Panc1 (cell line): ENCODE data around the gene RIOX2. TPM values are rescaled to one million over a fixed set of nuclear protein-coding genes. Genes with fewer than 3 reads are reported as not detected.

Experiments
- ATAC-seq: fragments of 200-7000 bp; cut with Tn5 transposase; 2 replicates; pipeline ENCODE4 v1.9.1; 2020; ENCODE audit warnings: mild to moderate bottlenecking, moderate library complexity
- BruUV-seq: library from RNA; stranded (reverse); fragments of 400-500 nt; replicated peaks from 2 replicates; lab custom pipeline; 2021; lab: Mats Ljungman, UMichigan
- CTCF ChIA-PET: fragments of 300-600 bp; sonication (Branson Sonifier 250); formaldehyde crosslinking; loops from one replicate; lab custom pipeline; 2022; ENCODE audit warnings: antibody characterized with exemption; lab: Charles Lee
- POLR2A ChIA-PET: fragments of 300-600 bp; sonication (Branson Sonifier 250); formaldehyde crosslinking; loops from one replicate; lab custom pipeline; 2022; ENCODE audit warnings: antibody characterized with exemption; lab: Charles Lee
- DNase-seq: peaks from one replicate; pipeline ENCODE4 v3.0.0-alpha.2; 2010; ENCODE audit warnings: low read depth, low spot score
- H3K27ac ChIP-seq: 2 replicates; pipeline ENCODE4 v1.5.1; 2011; ENCODE audit warnings: mild to moderate bottlenecking, low read length, inconsistent platforms
- H3K27me3 ChIP-seq: fragments of 200-500 bp; sonication (Bioruptor generic); 2 replicates; pipeline ENCODE4 v1.6.0; 2014; ENCODE audit warnings: low read length, inconsistent platforms; ENCODE audit not compliant: control insufficient read depth, insufficient read depth
- H3K36me3 ChIP-seq: fragments of 200-500 bp; sonication (Bioruptor generic); 2 replicates; pipeline ENCODE4 v1.5.1; 2014; ENCODE audit warnings: inconsistent platforms, mild to moderate bottlenecking, low read length, moderate library complexity; ENCODE audit not compliant: control insufficient read depth, insufficient read depth
- H3K4me1 ChIP-seq: 2 replicates; pipeline ENCODE4 v1.5.1; 2011; ENCODE audit warnings: inconsistent platforms, mild to moderate bottlenecking, low read length, moderate library complexity; ENCODE audit not compliant: control insufficient read depth, insufficient read depth
- H3K4me3 ChIP-seq, 2 experiments: 2 replicates each; pipeline ENCODE4 v1.5.1; 2011 to 2012; ENCODE audit warnings: low read depth in 2 of 2, low read length in 2 of 2, mild to moderate bottlenecking in 2 of 2, inconsistent platforms in 1 of 2, moderate library complexity in 1 of 2
- H3K9me3 ChIP-seq: fragments of 200-500 bp; sonication (Bioruptor generic); 2 replicates; pipeline ENCODE4 v1.5.1; 2014; ENCODE audit warnings: low read depth, mild to moderate bottlenecking, inconsistent platforms, low read length, moderate library complexity; ENCODE audit not compliant: control insufficient read depth, insufficient read depth
- CTCF ChIP-seq: fragments of 450-650 bp; IDR thresholded peaks from 2 replicates; pipeline ENCODE4 v1.5.1; 2017; ENCODE audit warnings: mild to moderate bottlenecking
- POLR2AphosphoS5 ChIP-seq: IDR thresholded peaks from 2 replicates; pipeline ENCODE4 v1.6.1; 2012; ENCODE audit warnings: mild to moderate bottlenecking, low read depth, low read length, moderate library complexity
- SIN3A ChIP-seq: IDR thresholded peaks from 2 replicates; pipeline ENCODE4 v1.6.1; 2012; ENCODE audit warnings: low read depth, mild to moderate bottlenecking, low read length, moderate library complexity, borderline replicate concordance; ENCODE audit not compliant: insufficient read depth
- TCF7L2 ChIP-seq: IDR thresholded peaks from 2 replicates; pipeline ENCODE4 v1.6.1; 2011; ENCODE audit warnings: mild to moderate bottlenecking, low read depth, low read length, inconsistent platforms
- in situ Hi-C: cut with HindIII; loops from 2 replicates; pipeline ENCODE4 v1.10.0; 2016; ENCODE audit warnings: low sequenced_read_pairs, low pct_unique_long_range_greater_than_20kb
- intact Hi-C: fragments of 100-400 bp; cut with micrococcal nuclease; formaldehyde crosslinking; loops from one replicate; pipeline ENCODE4 v1.10.0; 2022; ENCODE audit not compliant: unreplicated experiment
- total RNA-seq: library from RNA; stranded (reverse); gene quantifications from one replicate; pipeline ENCODE4 v1.2.1, GENCODE V29; 2021; ENCODE audit not compliant: unreplicated experiment
- TF ChIP-seq, protein P1 (sequence below), 2 experiments: IDR thresholded peaks; 2 replicates each; pipeline ENCODE4 v1.6.1; 2011 to 2012; ENCODE audit warnings: low read depth in 2 of 2, control low read depth in 1 of 2, low read length in 1 of 2, mild to moderate bottlenecking in 1 of 2, moderate library complexity in 1 of 2; ENCODE audit not compliant: insufficient read depth in 1 of 2

Gene RIOX2
- total RNA-seq, 1 experiment from 2014 or later: 44.1 TPM

GRCh38 chr3:97896547-97896946, 75.7 kb downstream of the RIOX2 start:
- no peak for ATAC-seq
- CTCF ChIA-PET: no interaction called here

DNA sequence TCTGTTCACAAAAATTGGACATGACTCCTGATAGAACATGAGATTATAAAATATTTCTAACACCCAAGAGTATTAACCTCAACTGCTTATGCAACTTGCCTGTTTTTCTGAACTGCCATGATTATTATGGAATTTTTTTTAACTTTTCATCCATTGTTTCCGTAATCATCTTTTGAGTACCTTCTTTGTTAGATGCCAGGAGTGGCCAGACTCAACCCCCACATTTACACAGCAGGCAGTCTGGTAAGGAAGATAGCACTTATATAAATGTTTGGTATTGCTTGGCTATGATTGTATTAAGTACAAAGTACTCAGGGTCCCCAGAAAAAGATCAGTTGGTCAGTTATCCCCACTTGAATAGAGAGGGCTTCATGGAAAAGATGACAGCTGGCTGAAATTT, 76.1 kb downstream of the RIOX2 start:
- DNase-seq (no peak), ATAC-seq (no peak)
- no peaks in the 10 kb centered on the region for H3K4me1 ChIP-seq
- no peaks in the 10 kb centered on the region for H3K27me3 ChIP-seq
- no TSS peak for BruUV-seq
- ChIA-PET POLR2A (no interaction called here), CTCF (no interaction called here)
- no peaks in the 10 kb centered on the region; the same call in 1 of the 2 replicates for H3K36me3 ChIP-seq
- H3K27ac ChIP-seq: no peak overlapping the region
- intact Hi-C loops: no loop called here
- no peak overlapping the region for H3K4me3 ChIP-seq
- no peaks in the 10 kb centered on the region for H3K9me3 ChIP-seq
- in situ Hi-C loops: no loop called here
- TF ChIP-seq POLR2AphosphoS5: no peak
- TF ChIP-seq SIN3A: no peak
- TF ChIP-seq, protein P1, sequence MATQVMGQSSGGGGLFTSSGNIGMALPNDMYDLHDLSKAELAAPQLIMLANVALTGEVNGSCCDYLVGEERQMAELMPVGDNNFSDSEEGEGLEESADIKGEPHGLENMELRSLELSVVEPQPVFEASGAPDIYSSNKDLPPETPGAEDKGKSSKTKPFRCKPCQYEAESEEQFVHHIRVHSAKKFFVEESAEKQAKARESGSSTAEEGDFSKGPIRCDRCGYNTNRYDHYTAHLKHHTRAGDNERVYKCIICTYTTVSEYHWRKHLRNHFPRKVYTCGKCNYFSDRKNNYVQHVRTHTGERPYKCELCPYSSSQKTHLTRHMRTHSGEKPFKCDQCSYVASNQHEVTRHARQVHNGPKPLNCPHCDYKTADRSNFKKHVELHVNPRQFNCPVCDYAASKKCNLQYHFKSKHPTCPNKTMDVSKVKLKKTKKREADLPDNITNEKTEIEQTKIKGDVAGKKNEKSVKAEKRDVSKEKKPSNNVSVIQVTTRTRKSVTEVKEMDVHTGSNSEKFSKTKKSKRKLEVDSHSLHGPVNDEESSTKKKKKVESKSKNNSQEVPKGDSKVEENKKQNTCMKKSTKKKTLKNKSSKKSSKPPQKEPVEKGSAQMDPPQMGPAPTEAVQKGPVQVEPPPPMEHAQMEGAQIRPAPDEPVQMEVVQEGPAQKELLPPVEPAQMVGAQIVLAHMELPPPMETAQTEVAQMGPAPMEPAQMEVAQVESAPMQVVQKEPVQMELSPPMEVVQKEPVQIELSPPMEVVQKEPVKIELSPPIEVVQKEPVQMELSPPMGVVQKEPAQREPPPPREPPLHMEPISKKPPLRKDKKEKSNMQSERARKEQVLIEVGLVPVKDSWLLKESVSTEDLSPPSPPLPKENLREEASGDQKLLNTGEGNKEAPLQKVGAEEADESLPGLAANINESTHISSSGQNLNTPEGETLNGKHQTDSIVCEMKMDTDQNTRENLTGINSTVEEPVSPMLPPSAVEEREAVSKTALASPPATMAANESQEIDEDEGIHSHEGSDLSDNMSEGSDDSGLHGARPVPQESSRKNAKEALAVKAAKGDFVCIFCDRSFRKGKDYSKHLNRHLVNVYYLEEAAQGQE (IDR thresholded peaks at IDR 0.05; ENCODE audit: insufficient read depth in 1 of 2, low read depth in 2 of 2, low read length in 1 of 2): no peak
- no peak for TF ChIP-seq TCF7L2
- TF ChIP-seq CTCF: no peak

More at GRCh38 chr3:97896547-97896946, 75.7 kb downstream of the RIOX2 start:
- TF ChIP-seq CTCF (peak; percentile 33), POLR2AphosphoS5 (no peak)
- Histone ChIP-seq H3K27ac (no peak overlapping the region), H3K4me3 (no peak overlapping the region), H3K36me3 (no peaks in the 10 kb centered on the region; the same call in 1 of the 2 replicates), H3K27me3 (no peaks in the 10 kb centered on the region), H3K9me3 (no peaks in the 10 kb centered on the region), H3K4me1 (no peaks in the 10 kb centered on the region)
- BruUV-seq: no TSS peak
- POLR2A ChIA-PET: no interaction called here
- in situ Hi-C loops (no loop called here), intact Hi-C loops (no loop called here)
- DNase-seq: no peak
